Upper lobe of left lung (tissue), 4 donors: ENCODE results near the gene YPEL1.

ENCODE experiments used
- CTCF ChIP-seq, 6 experiments: fragments of 450-650 bp in 4 of 6; fragments of 200-600 bp in 2 of 6; sonication (generic) in 2 of 6; IDR thresholded peaks; one replicate each; pipeline ENCODE4 v1.5.1; 2016 to 2019; ENCODE audit warnings: antibody characterized with exemption in 6 of 6
- POLR2AphosphoS5 ChIP-seq, 2 donors: sonication (generic); formaldehyde crosslinking; IDR thresholded peaks; one replicate each; pipeline ENCODE4 v1.5.1; 2017; ENCODE audit warnings: antibody characterized with exemption in 2 of 2

GRCh38 chr22:21738081-21738480 is 2.5 kb upstream of the YPEL1 start:
- TF ChIP-seq CTCF (IDR thresholded peaks at IDR 0.05) (no peak), POLR2AphosphoS5 (IDR thresholded peaks at IDR 0.05) (no peak)
